Measurements from ENCODE around the gene PFN3. TPM values are rescaled to one million over a fixed set of nuclear protein-coding genes. Genes with fewer than 3 reads are reported as not detected.

PFN3 gene
- total and polyA plus RNA-seq, 2 of the 4 experiments (the other 2 are of a cell fraction): not detected

GRCh38 chr5:177397875-177398390 lies 2.5 kb downstream of the PFN3 start:
- H2AFZ ChIP-seq (replicated peaks; ENCODE audit: low read length, poor library complexity): no peak overlapping the region
- H2BK20ac ChIP-seq (ENCODE audit: low read depth, low read length): no peak overlapping the region
- H3K4me1 ChIP-seq (ENCODE audit: control insufficient read depth, insufficient read depth, low read length): no peaks in the 10 kb centered on the region; the same call in 1 of the 2 replicates
- ATAC-seq (ENCODE audit: low read depth) (no peak), DNase-seq (no peak)
- H4K91ac ChIP-seq (ENCODE audit: insufficient read depth, low read depth, low read length): no peak overlapping the region
- no peaks in the 10 kb centered on the region for H3K9me1 ChIP-seq (ENCODE audit: insufficient read depth, low read length)
- no peak for TF ChIP-seq MXI1 (IDR thresholded peaks at IDR 0.05; ENCODE audit: borderline replicate concordance, low read depth, low read length)
- TF ChIP-seq RFX5 (IDR thresholded peaks at IDR 0.05; ENCODE audit: low read depth, low read length): no peak
- TF ChIP-seq USF2 (IDR thresholded peaks at IDR 0.05; ENCODE audit: low read depth, low read length): no peak
- no peak for TF ChIP-seq MAFK (IDR thresholded peaks at IDR 0.05; ENCODE audit: low read depth, low read length)
- no peak for TF ChIP-seq BHLHE40 (IDR thresholded peaks at IDR 0.05; ENCODE audit: low read depth, low read length)
- TF ChIP-seq NFE2L2 (IDR thresholded peaks at IDR 0.05; ENCODE audit: low read depth, low read length): no peak
- no peak for TF ChIP-seq FOS (IDR thresholded peaks at IDR 0.05; ENCODE audit: low read depth, low read length)
- TF ChIP-seq CHD1 (IDR thresholded peaks at IDR 0.05; ENCODE audit: low read depth, low read length): no peak
- TF ChIP-seq RAD21 (IDR thresholded peaks at IDR 0.05; ENCODE audit: low read length): no peak
- no peak for TF ChIP-seq RCOR1 (IDR thresholded peaks at IDR 0.05; ENCODE audit: insufficient replicate concordance, low read length)
- no peak for TF ChIP-seq ELK1 (IDR thresholded peaks at IDR 0.05; ENCODE audit: borderline replicate concordance, low read depth, low read length)
- no peak for TF ChIP-seq POLR2A (IDR thresholded peaks at IDR 0.05; ENCODE audit: low read depth, low read length)
- TF ChIP-seq CEBPB (IDR thresholded peaks at IDR 0.05; ENCODE audit: low read depth, low read length): no peak
- TF ChIP-seq SMC3 (IDR thresholded peaks at IDR 0.05; ENCODE audit: low read depth, low read length): no peak
- TF ChIP-seq MAZ (IDR thresholded peaks at IDR 0.05; ENCODE audit: borderline replicate concordance, low read depth, low read length): no peak
- dilution Hi-C loops (cut with HindIII; ENCODE audit: low sequenced_read_pairs, unreplicated experiment): no loop called here
- no peak overlapping the region for H3K4me3 ChIP-seq (ENCODE audit: insufficient read depth, low read depth, low read length)
- H4K8ac ChIP-seq (ENCODE audit: low read depth in 2 of 2, low read length in 2 of 2): no peak overlapping the region
- ChIA-PET CTCF (no interaction called here), POLR2A (ENCODE audit: unreplicated experiment) (no interaction called here)
- peaks cover 2% of the 10 kb centered on the region; the same call in 1 of the 2 replicates for H3K9me3 ChIP-seq (ENCODE audit: control insufficient read depth, insufficient read depth, low read length)
- no peak overlapping the region for H3K4ac ChIP-seq (ENCODE audit: low read depth, low read length)
- no peak overlapping the region for H4K5ac ChIP-seq (ENCODE audit: low read depth, low read length)
- no peak overlapping the region for H3K23ac ChIP-seq (ENCODE audit: low read depth, low read length)
- BruUV-seq (replicated peaks): no TSS peak
- H2AK5ac ChIP-seq (ENCODE audit: low read depth, low read length): no peak overlapping the region
- H3K27ac ChIP-seq (ENCODE audit: insufficient read depth, low read length): no peak overlapping the region
- no peak overlapping the region for H3K56ac ChIP-seq (ENCODE audit: extremely low read depth, insufficient read depth, low read length)
- H3K27me3 ChIP-seq (ENCODE audit: control insufficient read depth, insufficient read depth, low read length): peaks cover 82% of the 10 kb centered on the region
- no peak overlapping the region for H2BK5ac ChIP-seq (ENCODE audit: low read depth, low read length, poor library complexity, severe bottlenecking)
- H3K9ac ChIP-seq (ENCODE audit: low read depth, low read length): no peak overlapping the region
- in situ Hi-C loops (cut with MboI; ENCODE audit: low sequenced_read_pairs): no loop called here
- WGBS, 2 experiments (ENCODE audit: extremely low coverage in 2 of 2, insufficient read length in 1 of 2): 79% methylated on average over 9 of the region's 16 CpGs; no CpG with 5 or more reads in 1 of the 2 experiments
- H3K4me2 ChIP-seq (ENCODE audit: low read depth, low read length): no peak overlapping the region
- H3K18ac ChIP-seq (ENCODE audit: low read depth, low read length): no peak overlapping the region
- H3K36me3 ChIP-seq (ENCODE audit: control insufficient read depth, insufficient read depth, low read length): no peaks in the 10 kb centered on the region
- intact Hi-C loops (cut with micrococcal nuclease): no loop called here
- no peak overlapping the region for H3K14ac ChIP-seq (replicated peaks; ENCODE audit: low read depth, low read length)
- H2BK15ac ChIP-seq (ENCODE audit: low read depth, low read length): no peak overlapping the region
- no peaks in the 10 kb centered on the region for H4K20me1 ChIP-seq (ENCODE audit: insufficient read depth, low read length)
- no peaks in the 10 kb centered on the region for H3K79me1 ChIP-seq (ENCODE audit: low read depth in 1 of 2, low read length in 2 of 2)
- no peak overlapping the region for H2BK120ac ChIP-seq (ENCODE audit: low read depth, low read length)
- peak overlapping the region; percentile 5 for H2AK9ac ChIP-seq (replicated peaks; ENCODE audit: low read depth, low read length, poor library complexity)

All from IMR-90 (cell line).